CD14-positive monocyte (primary cell): Measurements from ENCODE around the gene UQCRQ. TPM values are rescaled to one million over a fixed set of nuclear protein-coding genes. Genes with fewer than 3 reads are reported as not detected.

Source experiments
- DNase-seq, 3 donors: peaks; one replicate each; pipeline ENCODE4 v3.0.0-alpha.2; 2011 to 2022
- H2AFZ ChIP-seq: 2 replicates; pipeline ENCODE4 v1.6.0; 2012; ENCODE audit warnings: mild to moderate bottlenecking, low read depth, low read length, inconsistent platforms; ENCODE audit not compliant: insufficient read depth, poor library complexity, severe bottlenecking
- H3K27ac ChIP-seq, 2 donors: 1 replicate in 1 of 2; 2 replicates in 1 of 2; pipeline ENCODE4 v1.5.1; 2012 to 2013; ENCODE audit warnings: low read length in 2 of 2, control low read depth in 1 of 2, inconsistent platforms in 1 of 2, low read depth in 1 of 2, mild to moderate bottlenecking in 1 of 2
- H3K27me3 ChIP-seq, 2 donors: one replicate each; pipeline versions ENCODE4 v1.6.0 to v1.6.1; 2011 to 2013; ENCODE audit warnings: low read length in 2 of 2; ENCODE audit not compliant: control insufficient read depth in 2 of 2, insufficient read depth in 2 of 2
- H3K36me3 ChIP-seq, 2 donors: replicated peaks in 1 of 2; 1 replicate in 1 of 2; 2 replicates in 1 of 2; pipeline versions ENCODE4 v1.5.1 to v1.6.1; 2012 to 2013; ENCODE audit warnings: low read length in 2 of 2, control low read depth in 1 of 2, inconsistent platforms in 1 of 2, mild to moderate bottlenecking in 1 of 2; ENCODE audit not compliant: insufficient read depth in 2 of 2, control insufficient read depth in 1 of 2
- H3K4me1 ChIP-seq, 2 donors: 1 replicate in 1 of 2; 2 replicates in 1 of 2; pipeline versions ENCODE4 v1.5.1 to v1.6.1; 2012 to 2013; ENCODE audit warnings: low read length in 2 of 2, control low read depth in 1 of 2, inconsistent platforms in 1 of 2, mild to moderate bottlenecking in 1 of 2, moderate library complexity in 1 of 2; ENCODE audit not compliant: insufficient read depth in 2 of 2, control insufficient read depth in 1 of 2
- H3K4me2 ChIP-seq: replicated peaks from 2 replicates; pipeline ENCODE3; 2012; ENCODE audit warnings: low read length, moderate library complexity, mild to moderate bottlenecking; ENCODE audit not compliant: poor library complexity, severe bottlenecking; ENCODE audit errors: extremely low read depth
- H3K4me3 ChIP-seq, 3 experiments: fragments of 200-600 bp in 1 of 3; sonication (generic) in 1 of 3; replicated peaks in 1 of 3; 1 replicate in 2 of 3; 2 replicates in 1 of 3; pipeline ENCODE4 v1.5.1; 2011 to 2013; ENCODE audit warnings: low read length in 3 of 3, mild to moderate bottlenecking in 3 of 3, control low read depth in 2 of 3, low read depth in 2 of 3, inconsistent platforms in 1 of 3, moderate library complexity in 1 of 3
- H3K79me2 ChIP-seq: 2 replicates; pipeline ENCODE4 v1.6.0; 2012; ENCODE audit warnings: mild to moderate bottlenecking, control low read depth, inconsistent platforms, low read length, moderate library complexity; ENCODE audit not compliant: insufficient read depth
- H3K9ac ChIP-seq: 2 replicates; pipeline ENCODE4 v1.6.0; 2017; ENCODE audit warnings: low read length, mild to moderate bottlenecking; ENCODE audit not compliant: insufficient read depth, poor library complexity, severe bottlenecking
- H3K9me3 ChIP-seq, 2 donors: replicated peaks in 1 of 2; 1 replicate in 1 of 2; 2 replicates in 1 of 2; pipeline versions ENCODE4 v1.5.1 to v1.6.1; 2012 to 2013; ENCODE audit warnings: low read length in 2 of 2, control low read depth in 1 of 2; ENCODE audit not compliant: control insufficient read depth in 1 of 2, insufficient read depth in 1 of 2
- H4K20me1 ChIP-seq: 2 replicates; pipeline ENCODE4 v1.6.0; 2012; ENCODE audit warnings: mild to moderate bottlenecking, low read length, control low read depth, moderate library complexity; ENCODE audit not compliant: insufficient read depth
- H3K27ac Mint-ChIP-seq, 7 donors: one replicate each; pipeline ENCODE4 v1.8.0; 2020; ENCODE audit warnings: mild to moderate bottlenecking in 7 of 7, mixed read lengths in 7 of 7, moderate library complexity in 6 of 7, inconsistent platforms in 2 of 7
- H3K27me3 Mint-ChIP-seq, 3 donors: one replicate each; pipeline ENCODE4 v1.8.0; 2021 to 2022; ENCODE audit warnings: low read depth in 3 of 3, mild to moderate bottlenecking in 3 of 3, mixed read lengths in 3 of 3, moderate library complexity in 3 of 3, inconsistent platforms in 1 of 3
- H3K36me3 Mint-ChIP-seq, 2 donors: one replicate each; pipeline ENCODE4 v1.8.0; 2020; ENCODE audit warnings: mixed read lengths in 2 of 2, inconsistent platforms in 1 of 2, mild to moderate bottlenecking in 1 of 2
- H3K4me1 Mint-ChIP-seq: one replicate; pipeline ENCODE4 v1.8.0; 2020; ENCODE audit warnings: mild to moderate bottlenecking, mixed read lengths
- H3K4me3 Mint-ChIP-seq, 2 donors: one replicate each; pipeline ENCODE4 v1.8.0; 2020; ENCODE audit warnings: mild to moderate bottlenecking in 2 of 2, mixed read lengths in 2 of 2, moderate library complexity in 1 of 2
- H3K9me3 Mint-ChIP-seq, 7 donors: one replicate each; pipeline ENCODE4 v1.8.0; 2020 to 2022; ENCODE audit warnings: mixed read lengths in 7 of 7, mild to moderate bottlenecking in 6 of 7, moderate library complexity in 6 of 7, inconsistent platforms in 2 of 7
- WGBS: methylation state at CpG from one replicate; pipeline ENCODE4 v1.1.5; 2013; ENCODE audit warnings: missing lambda C conversion rate; ENCODE audit not compliant: insufficient coverage; 5-methylcytosine and 5-hydroxymethylcytosine counted together
- intact Hi-C, 2 donors: fragments of 100-400 bp; cut with micrococcal nuclease; formaldehyde crosslinking; loops; one replicate each; pipeline versions ENCODE4 v1.15.0 to v1.15.1; 2023
- polyA plus RNA-seq, 3 donors: library from polyadenylated mRNA; depleted of rRNA in 1 of 3; unstranded in 2 of 3; stranded (reverse) in 1 of 3; fragments of 300-500 nt in 2 of 3; fragments of >200 nt in 1 of 3; fragmentation: Illumina TruSeq in 2 of 3; gene quantifications; 1 replicate in 2 of 3; 2 replicates in 1 of 3; pipeline ENCODE4 v1.2.3, GENCODE V29; 2012 to 2021
- TF ChIP-seq, protein P1 (sequence below): fragments of 200-600 bp; IDR thresholded peaks from one replicate; pipeline ENCODE4 v1.8.0; 2022; ENCODE audit warnings: antibody characterized with exemption, mild to moderate bottlenecking

Gene UQCRQ
- polyA plus RNA-seq, 3 donors, result 81.6 to 880 (median 879) TPM

DNA sequence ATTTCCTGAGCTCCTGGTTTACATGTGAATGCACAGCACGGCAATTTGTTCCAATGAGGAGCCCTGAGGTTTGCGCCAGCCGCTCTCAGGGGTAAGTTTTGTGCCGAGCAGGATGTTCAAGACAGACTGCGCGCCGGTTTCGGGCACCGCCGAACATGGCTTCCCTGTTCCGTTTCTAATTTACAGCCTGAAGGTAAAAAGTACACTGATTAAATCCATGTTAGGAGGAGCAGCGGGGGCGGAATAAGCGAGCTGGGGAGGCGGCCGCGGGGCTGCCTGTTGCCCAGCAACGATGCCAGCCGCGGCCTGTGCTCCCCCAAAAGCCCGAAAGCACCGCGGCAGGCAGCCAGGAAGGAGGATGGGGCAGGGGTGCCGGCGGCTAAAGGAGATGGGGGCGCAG, 47.0 kb upstream of the UQCRQ start:
- Mint-ChIP-seq H3K27ac (no peak overlapping the region), H3K4me1 (peaks cover 20% of the 10 kb centered on the region), H3K4me3 (peak overlapping the region; percentile 47 to 90), H3K9me3 (peaks cover 0 to 25% (median 5%) of the 10 kb centered on the region in 7 donors), H3K27me3 (peaks cover 70 to 76% (median 73%) of the 10 kb centered on the region in 3 donors), H3K36me3 (peaks cover 10 to 12% of the 10 kb centered on the region in 2 donors)
- Histone ChIP-seq H3K27me3 (peaks cover 40 to 85% of the 10 kb centered on the region in 2 donors), H3K4me1 (peaks cover 8 to 20% of the 10 kb centered on the region in 2 donors), H2AFZ (peak overlapping the region; percentile 37), H3K4me2 (peak overlapping the region; percentile 57), H3K79me2 (no peaks in the 10 kb centered on the region), H4K20me1 (peaks cover 32% of the 10 kb centered on the region), H3K9me3 (peaks cover 4 to 14% of the 10 kb centered on the region in 2 donors), H3K4me3 (peak overlapping the region in 1 of 3 experiments; percentile 59), H3K9ac (no peak overlapping the region), H3K36me3 (peaks cover 0 to 9% of the 10 kb centered on the region in 2 donors), H3K27ac (no peak overlapping the region)
- DNase-seq, result no peak
- TF ChIP-seq, protein P1, sequence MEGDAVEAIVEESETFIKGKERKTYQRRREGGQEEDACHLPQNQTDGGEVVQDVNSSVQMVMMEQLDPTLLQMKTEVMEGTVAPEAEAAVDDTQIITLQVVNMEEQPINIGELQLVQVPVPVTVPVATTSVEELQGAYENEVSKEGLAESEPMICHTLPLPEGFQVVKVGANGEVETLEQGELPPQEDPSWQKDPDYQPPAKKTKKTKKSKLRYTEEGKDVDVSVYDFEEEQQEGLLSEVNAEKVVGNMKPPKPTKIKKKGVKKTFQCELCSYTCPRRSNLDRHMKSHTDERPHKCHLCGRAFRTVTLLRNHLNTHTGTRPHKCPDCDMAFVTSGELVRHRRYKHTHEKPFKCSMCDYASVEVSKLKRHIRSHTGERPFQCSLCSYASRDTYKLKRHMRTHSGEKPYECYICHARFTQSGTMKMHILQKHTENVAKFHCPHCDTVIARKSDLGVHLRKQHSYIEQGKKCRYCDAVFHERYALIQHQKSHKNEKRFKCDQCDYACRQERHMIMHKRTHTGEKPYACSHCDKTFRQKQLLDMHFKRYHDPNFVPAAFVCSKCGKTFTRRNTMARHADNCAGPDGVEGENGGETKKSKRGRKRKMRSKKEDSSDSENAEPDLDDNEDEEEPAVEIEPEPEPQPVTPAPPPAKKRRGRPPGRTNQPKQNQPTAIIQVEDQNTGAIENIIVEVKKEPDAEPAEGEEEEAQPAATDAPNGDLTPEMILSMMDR, result no peak
- intact Hi-C loops, result loop anchor here in 1 of 2 donors (10.0 kb wide), 1 partner anchor 315 kb away; no protein-coding TSS in a partner anchor
- 4% methylated on average over 24 of the region's 26 CpGs for WGBS

DNA sequence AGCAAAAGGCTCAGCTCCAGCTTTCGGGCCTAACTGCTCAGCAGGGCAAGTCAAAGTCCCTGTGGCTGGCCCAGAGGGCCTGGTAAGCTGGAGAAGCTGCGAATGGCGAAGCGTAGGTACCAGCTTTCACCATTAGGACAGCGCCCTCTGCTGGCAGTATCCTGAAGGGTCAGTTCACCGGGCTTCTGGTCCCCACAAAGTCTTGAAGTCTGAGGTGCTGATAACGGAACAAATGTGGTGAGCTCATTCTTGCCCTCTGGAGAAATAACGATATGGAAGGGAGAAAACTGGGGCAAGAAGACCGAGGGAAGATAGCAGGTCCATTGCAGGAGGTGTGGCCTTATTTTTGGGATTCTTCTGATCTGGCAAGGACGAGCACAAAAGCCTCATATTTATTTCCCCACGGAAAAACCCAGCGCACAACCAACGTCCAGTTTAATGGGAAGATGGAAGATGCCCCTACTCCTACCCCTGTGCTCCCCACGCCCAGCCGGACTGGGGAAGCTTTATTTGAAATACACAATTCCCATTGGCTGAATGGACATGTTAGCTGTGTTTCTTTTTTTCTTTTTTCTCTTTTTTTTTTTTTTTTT, 46.2 kb upstream of the UQCRQ start:
- no peak overlapping the region for H3K27ac Mint-ChIP-seq
- peak overlapping the region; percentile 57 for H3K4me2 ChIP-seq
- peaks cover 8 to 20% of the 10 kb centered on the region in 2 donors for H3K4me1 ChIP-seq
- H3K27me3 ChIP-seq, result peaks cover 42 to 85% of the 10 kb centered on the region in 2 donors
- H3K36me3 Mint-ChIP-seq, result peaks cover 13 to 15% of the 10 kb centered on the region in 2 donors
- no peaks in the 10 kb centered on the region for H3K79me2 ChIP-seq
- peak overlapping the region; percentile 37 for H2AFZ ChIP-seq
- peaks cover 0 to 6% of the 10 kb centered on the region in 2 donors for H3K9me3 ChIP-seq
- peaks cover 0 to 21% (median 9%) of the 10 kb centered on the region in 7 donors for H3K9me3 Mint-ChIP-seq
- 4% methylated on average over 7 of the region's 15 CpGs for WGBS
- TF ChIP-seq, protein P1, result peak; percentile 89
- peak overlapping the region; percentile 6 to 90 for H3K4me3 Mint-ChIP-seq
- H4K20me1 ChIP-seq, result peaks cover 40% of the 10 kb centered on the region
- peaks cover 0 to 17% of the 10 kb centered on the region in 2 donors for H3K36me3 ChIP-seq
- intact Hi-C loops, result loop anchor here (2.0 to 10.0 kb wide), 3 partner anchors 315 to 435 kb away; no protein-coding TSS in a partner anchor
- peak; percentile 81 to 90 (median 86) for DNase-seq
- peaks cover 22% of the 10 kb centered on the region for H3K4me1 Mint-ChIP-seq
- H3K27ac ChIP-seq, result no peak overlapping the region
- peak overlapping the region in 1 of 3 experiments; percentile 59 for H3K4me3 ChIP-seq
- H3K27me3 Mint-ChIP-seq, result peaks cover 70 to 76% (median 73%) of the 10 kb centered on the region in 3 donors
- H3K9ac ChIP-seq, result no peak overlapping the region
